Measurements from ENCODE around the gene CENPP.

- TF ChIP-seq SUZ12 (IDR thresholded peaks at IDR 0.05) (no peak), TARDBP (IDR thresholded peaks at IDR 0.05) (no peak), FOXM1 (IDR thresholded peaks at IDR 0.05; ENCODE audit: borderline replicate concordance) (no peak), FOXK2 (IDR thresholded peaks at IDR 0.05) (no peak), SP1 (IDR thresholded peaks at IDR 0.05) (no peak), BHLHE40 (IDR thresholded peaks at IDR 0.05; ENCODE audit: borderline replicate concordance) (no peak), NFRKB (IDR thresholded peaks at IDR 0.05) (no peak), ELF4 (IDR thresholded peaks at IDR 0.05) (no peak), FOXA1 (IDR thresholded peaks at IDR 0.05) (no peak), HDGF (IDR thresholded peaks at IDR 0.05; ENCODE audit: borderline replicate concordance) (no peak), ARNT (IDR thresholded peaks at IDR 0.05) (no peak)
Measured at GRCh38 chr9:92468206-92468605, 142.5 kb downstream of the CENPP start.
